ENCODE data around the gene SAAL1. TPM values are rescaled to one million over a fixed set of nuclear protein-coding genes. Genes with fewer than 3 reads are reported as not detected.

Gene SAAL1
- total RNA-seq, 2 experiments from 2014 or later = 32.1 to 34.3 TPM

GRCh38 chr11:18054511-18055103 is 51.3 kb downstream of the SAAL1 start:
- H3K36me3 Mint-ChIP-seq = no peaks in the 10 kb centered on the region
- DNase-seq = no peak
- intact Hi-C loops (cut with micrococcal nuclease) = no loop called here

GRCh38 chr11:18050848-18051247 is 55.0 kb downstream of the SAAL1 start:
- DNase-seq = no peak
- Mint-ChIP-seq H3K4me1 (ENCODE audit: low read depth) (no peaks in the 10 kb centered on the region), H3K4me3 (no peak overlapping the region), H3K27ac (no peak overlapping the region), H3K36me3 (peaks cover 2% of the 10 kb centered on the region), H3K9me3 (peaks cover 2% of the 10 kb centered on the region), H3K27me3 (peaks cover 22% of the 10 kb centered on the region)
- CTCF ChIA-PET = no interaction called here
- POLR2A ChIA-PET = no interaction called here
- intact Hi-C loops (cut with micrococcal nuclease) = no loop called here

More at GRCh38 chr11:18054511-18055103, 51.3 kb downstream of the SAAL1 start:
- Mint-ChIP-seq H3K4me3 (no peak overlapping the region), H3K4me1 (ENCODE audit: low read depth) (no peaks in the 10 kb centered on the region), H3K27ac (no peak overlapping the region), H3K27me3 (no peaks in the 10 kb centered on the region), H3K9me3 (no peaks in the 10 kb centered on the region)
- CTCF ChIA-PET = no interaction called here
- POLR2A ChIA-PET = interaction anchor here (1.6 kb wide), 1 partner anchor 40 kb away, joined by 3 read pairs; no protein-coding TSS in a partner anchor

GRCh38 chr11:18046116-18046777 is 59.6 kb downstream of the SAAL1 start, which contains the start of gene TPH1:
TSS of gene TPH1 (minus strand) at chr11:18046269. CDS start at chr11:18040762, 5,507 bp downstream.
- no peak for DNase-seq
- H3K4me3 Mint-ChIP-seq = no peak within 1 kb of the TSS
- H3K27me3 Mint-ChIP-seq = peaks cover 42% of the 10 kb centered on the region
- H3K27ac Mint-ChIP-seq = no peak within 1 kb of the TSS
- no peaks in the 10 kb centered on the region for H3K4me1 Mint-ChIP-seq (ENCODE audit: low read depth)
- intact Hi-C loops (cut with micrococcal nuclease) = no loop called here
- ChIA-PET CTCF (no interaction called here), POLR2A (no interaction called here)
- peaks cover 2% of the 10 kb centered on the region for H3K9me3 Mint-ChIP-seq
- peaks cover 4% of the 10 kb centered on the region for H3K36me3 Mint-ChIP-seq

- Mint-ChIP-seq H3K4me3 (no peak overlapping the region), H3K9me3 (no peaks in the 10 kb centered on the region), H3K27me3 (no peaks in the 10 kb centered on the region), H3K27ac (no peak overlapping the region), H3K36me3 (no peaks in the 10 kb centered on the region), H3K4me1 (ENCODE audit: low read depth) (no peaks in the 10 kb centered on the region)
- POLR2A ChIA-PET = no interaction called here
- intact Hi-C loops (cut with micrococcal nuclease) = no loop called here
- CTCF ChIA-PET = no interaction called here
- no peak for DNase-seq
These were observed 69.4 kb downstream of the SAAL1 start for GRCh38 chr11:18036456-18036855.

Other genes starting within 250 kb of the SAAL1 start
- gene SERGEF, start 93.0 kb downstream of the SAAL1 start, total RNA-seq = 10 to 100 TPM; 42.7 to 44.2 TPM
- under 1 TPM; 0.05 to 0.14 TPM for gene TPH1, start 59.8 kb downstream of the SAAL1 start, total RNA-seq
- gene MRGPRX3, start 26.5 kb upstream of the SAAL1 start, total RNA-seq = not detected
- gene MRGPRX4, start 66.8 kb upstream of the SAAL1 start, total RNA-seq = not detected
- gene SAA4, start 130.7 kb upstream of the SAAL1 start, total RNA-seq = not detected
- not detected for gene SAA2, start 142.6 kb upstream of the SAAL1 start, total RNA-seq
- not detected for gene SAA1, start 160.2 kb upstream of the SAAL1 start, total RNA-seq
- gene HPS5, start 216.1 kb upstream of the SAAL1 start, total RNA-seq = 10 to 100 TPM; 19.9 to 20.9 TPM
- gene GTF2H1, start 216.5 kb upstream of the SAAL1 start, total RNA-seq = 10 to 100 TPM; 37.3 to 39.5 TPM